Gastrocnemius medialis (tissue), 4 donors: ENCODE results near the gene ARHGAP36.

Experiments
- CTCF ChIP-seq, 5 experiments: fragments of 450-650 bp in 3 of 5; fragments of 200-600 bp in 2 of 5; sonication (generic) in 2 of 5; IDR thresholded peaks in 4 of 5; conservative IDR thresholded peaks in 1 of 5; 1 replicate in 4 of 5; 2 replicates in 1 of 5; pipeline ENCODE4 v1.5.1; 2016 to 2019; ENCODE audit warnings: antibody characterized with exemption in 5 of 5, mild to moderate bottlenecking in 3 of 5, moderate library complexity in 3 of 5
- POLR2A ChIP-seq, 2 donors: fragments of 450-650 bp; IDR thresholded peaks; one replicate each; pipeline ENCODE4 v1.6.1; 2017; ENCODE audit warnings: antibody characterized with exemption in 2 of 2, mild to moderate bottlenecking in 2 of 2, moderate library complexity in 2 of 2

- no peak for TF ChIP-seq POLR2A (IDR thresholded peaks at IDR 0.05)
- no peak for TF ChIP-seq CTCF (IDR thresholded peaks at IDR 0.05 in 4 of 5, conservative IDR thresholded peaks at IDR 0.05 in 1 of 5)
These were observed 23.9 kb downstream of the ARHGAP36 start for GRCh38 chrX:131081772-131082740.
